Adrenal gland (tissue), 5 donors: ENCODE measurements around the gene RNF220.

Experiments used
- POLR2A ChIP-seq, 2 donors: fragments of 450-650 bp; IDR thresholded peaks; one replicate each; pipeline ENCODE4 v1.6.1; 2017; ENCODE audit warnings: antibody characterized with exemption in 2 of 2, mild to moderate bottlenecking in 2 of 2, moderate library complexity in 1 of 2
- TF ChIP-seq, protein P1 (sequence below), 6 experiments: fragments of 450-650 bp in 4 of 6; fragments of 200-600 bp in 2 of 6; sonication (generic) in 1 of 6; IDR thresholded peaks; 1 replicate in 5 of 6; 2 replicates in 1 of 6; pipeline versions ENCODE4 v1.5.1 to v1.8.0; 2016 to 2021; ENCODE audit warnings: antibody characterized with exemption in 6 of 6, mild to moderate bottlenecking in 2 of 6, moderate library complexity in 1 of 6
- donor health status: DM: no; HTN: no; CAD: no.

DNA sequence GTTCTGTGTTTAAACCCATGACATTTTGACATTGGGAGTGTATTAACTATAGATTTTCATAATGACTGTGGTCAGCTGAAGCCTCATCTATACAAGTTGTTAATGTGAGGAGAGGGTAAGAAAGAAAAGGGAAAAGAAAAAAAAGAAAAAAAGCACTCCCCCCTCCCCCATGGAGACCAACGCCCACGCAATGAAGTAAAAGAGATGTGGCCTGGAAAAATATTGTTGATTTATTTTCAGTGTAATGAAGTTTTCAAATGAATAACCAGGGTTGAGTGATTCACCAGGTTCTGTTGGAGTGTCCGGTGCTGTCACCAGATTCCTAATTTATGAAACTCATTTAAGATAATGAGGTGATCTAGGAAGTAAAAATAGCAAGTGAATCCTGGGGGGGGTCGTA lies 4.7 kb downstream of the RNF220 start:
- TF ChIP-seq, protein P1, sequence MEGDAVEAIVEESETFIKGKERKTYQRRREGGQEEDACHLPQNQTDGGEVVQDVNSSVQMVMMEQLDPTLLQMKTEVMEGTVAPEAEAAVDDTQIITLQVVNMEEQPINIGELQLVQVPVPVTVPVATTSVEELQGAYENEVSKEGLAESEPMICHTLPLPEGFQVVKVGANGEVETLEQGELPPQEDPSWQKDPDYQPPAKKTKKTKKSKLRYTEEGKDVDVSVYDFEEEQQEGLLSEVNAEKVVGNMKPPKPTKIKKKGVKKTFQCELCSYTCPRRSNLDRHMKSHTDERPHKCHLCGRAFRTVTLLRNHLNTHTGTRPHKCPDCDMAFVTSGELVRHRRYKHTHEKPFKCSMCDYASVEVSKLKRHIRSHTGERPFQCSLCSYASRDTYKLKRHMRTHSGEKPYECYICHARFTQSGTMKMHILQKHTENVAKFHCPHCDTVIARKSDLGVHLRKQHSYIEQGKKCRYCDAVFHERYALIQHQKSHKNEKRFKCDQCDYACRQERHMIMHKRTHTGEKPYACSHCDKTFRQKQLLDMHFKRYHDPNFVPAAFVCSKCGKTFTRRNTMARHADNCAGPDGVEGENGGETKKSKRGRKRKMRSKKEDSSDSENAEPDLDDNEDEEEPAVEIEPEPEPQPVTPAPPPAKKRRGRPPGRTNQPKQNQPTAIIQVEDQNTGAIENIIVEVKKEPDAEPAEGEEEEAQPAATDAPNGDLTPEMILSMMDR (IDR thresholded peaks at IDR 0.05): no peak
- TF ChIP-seq POLR2A (IDR thresholded peaks at IDR 0.05): no peak
